ENCODE results near the gene TNIP1.
A peak's percentile ranks its signal among the peaks of the same experiment; 100 is the strongest.

TNIP1 gene

GRCh38 chr5:151022511-151023018 lies 58.3 kb downstream of the TNIP1 start:
- CTCF ChIA-PET: no interaction called here
- peaks cover 31% of the 10 kb centered on the region for H3K27me3 Mint-ChIP-seq
- no peaks in the 10 kb centered on the region for H3K9me3 Mint-ChIP-seq
- H3K27ac Mint-ChIP-seq: no peak overlapping the region
- no peak overlapping the region for H3K4me3 Mint-ChIP-seq
- H3K4me1 Mint-ChIP-seq: peaks cover 11% of the 10 kb centered on the region
- DNase-seq: no peak
- peaks cover 15% of the 10 kb centered on the region for H3K36me3 Mint-ChIP-seq

- Mint-ChIP-seq H3K36me3 (peaks cover 12% of the 10 kb centered on the region), H3K27me3 (peaks cover 31% of the 10 kb centered on the region), H3K27ac (no peak overlapping the region), H3K4me1 (peaks cover 11% of the 10 kb centered on the region), H3K9me3 (no peaks in the 10 kb centered on the region), H3K4me3 (no peak overlapping the region)
- CTCF ChIA-PET: no interaction called here
- no peak for DNase-seq
These were observed 59.1 kb downstream of the TNIP1 start for GRCh38 chr5:151021746-151022145.

- DNase-seq: peak; percentile 43
- H3K9me3 Mint-ChIP-seq: no peaks in the 10 kb centered on the region
- H3K4me1 Mint-ChIP-seq: peaks cover 11% of the 10 kb centered on the region
- CTCF ChIA-PET: interaction anchor here (0.5 to 0.7 kb wide), 3 partner anchors 95 to 919 kb away, joined by 3 read pairs; no protein-coding TSS in a partner anchor
- H3K36me3 Mint-ChIP-seq: peaks cover 4% of the 10 kb centered on the region
- H3K27me3 Mint-ChIP-seq: peaks cover 31% of the 10 kb centered on the region
- H3K4me3 Mint-ChIP-seq: peak within 1 kb of the TSS; percentile 24
- H3K27ac Mint-ChIP-seq: no peak within 1 kb of the TSS
These were observed 60.3 kb downstream of the TNIP1 start, which contains the start of gene GPX3 for GRCh38 chr5:151020304-151021110. Gene GPX3, plus strand, starts transcription at chr5:151020591. Its CDS starts 64 bp downstream, at chr5:151020655.

- peaks cover 31% of the 10 kb centered on the region for H3K27me3 Mint-ChIP-seq
- peaks cover 4% of the 10 kb centered on the region for H3K36me3 Mint-ChIP-seq
- no peak for DNase-seq
- H3K9me3 Mint-ChIP-seq: no peaks in the 10 kb centered on the region
- no peak overlapping the region for H3K27ac Mint-ChIP-seq
- H3K4me1 Mint-ChIP-seq: peaks cover 11% of the 10 kb centered on the region
- no peak overlapping the region for H3K4me3 Mint-ChIP-seq
- CTCF ChIA-PET: interaction anchor here (0.5 to 0.6 kb wide), 2 partner anchors 22 to 24 kb away, joined by 3 read pairs; no protein-coding TSS in a partner anchor
These were observed 61.5 kb downstream of the TNIP1 start for GRCh38 chr5:151019331-151019730.

- CTCF ChIA-PET: interaction anchor here (0.5 to 0.6 kb wide), 2 partner anchors 23 kb away, joined by 3 read pairs; no protein-coding TSS in a partner anchor
- Mint-ChIP-seq H3K9me3 (no peaks in the 10 kb centered on the region), H3K4me3 (no peak overlapping the region), H3K4me1 (peaks cover 11% of the 10 kb centered on the region), H3K27me3 (peaks cover 31% of the 10 kb centered on the region), H3K36me3 (peaks cover 4% of the 10 kb centered on the region), H3K27ac (no peak overlapping the region)
- no peak for DNase-seq
These were observed 62.0 kb downstream of the TNIP1 start for GRCh38 chr5:151018846-151019245.

- H3K4me3 Mint-ChIP-seq: no peak overlapping the region
These were observed 62.9 kb downstream of the TNIP1 start for GRCh38 chr5:151017897-151018296.

GRCh38 chr5:151016700-151017099 lies 64.1 kb downstream of the TNIP1 start:
- H3K9me3 Mint-ChIP-seq: no peaks in the 10 kb centered on the region

More at GRCh38 chr5:151017897-151018296, 62.9 kb downstream of the TNIP1 start:
- Mint-ChIP-seq H3K27me3 (peaks cover 32% of the 10 kb centered on the region), H3K36me3 (peaks cover 4% of the 10 kb centered on the region), H3K9me3 (no peaks in the 10 kb centered on the region), H3K27ac (no peak overlapping the region), H3K4me1 (peaks cover 11% of the 10 kb centered on the region)
- no peak for DNase-seq
- CTCF ChIA-PET: interaction anchor here (1.5 kb wide), 1 partner anchor 32 kb away, joined by 4 read pairs; no protein-coding TSS in a partner anchor

GRCh38 chr5:151015974-151016587 lies 64.8 kb downstream of the TNIP1 start:
- H3K4me3 Mint-ChIP-seq: no peak overlapping the region
- no peak overlapping the region for H3K27ac Mint-ChIP-seq
- CTCF ChIA-PET: no interaction called here
- no peaks in the 10 kb centered on the region for H3K9me3 Mint-ChIP-seq
- H3K27me3 Mint-ChIP-seq: peaks cover 28% of the 10 kb centered on the region
- no peaks in the 10 kb centered on the region for H3K36me3 Mint-ChIP-seq
- DNase-seq: no peak
- peaks cover 10% of the 10 kb centered on the region for H3K4me1 Mint-ChIP-seq

More at GRCh38 chr5:151016700-151017099, 64.1 kb downstream of the TNIP1 start:
- CTCF ChIA-PET: interaction anchor here (1.5 kb wide), 1 partner anchor 33 kb away, joined by 4 read pairs; no protein-coding TSS in a partner anchor
- Mint-ChIP-seq H3K4me3 (no peak overlapping the region), H3K27ac (no peak overlapping the region), H3K36me3 (no peaks in the 10 kb centered on the region), H3K4me1 (peaks cover 11% of the 10 kb centered on the region), H3K27me3 (peaks cover 29% of the 10 kb centered on the region)
- no peak for DNase-seq

GRCh38 chr5:151014680-151015343 lies 66.0 kb downstream of the TNIP1 start:
- CTCF ChIA-PET: no interaction called here
- peaks cover 21% of the 10 kb centered on the region for H3K27me3 Mint-ChIP-seq
- no peaks in the 10 kb centered on the region for H3K36me3 Mint-ChIP-seq
- H3K9me3 Mint-ChIP-seq: no peaks in the 10 kb centered on the region
- no peak overlapping the region for H3K27ac Mint-ChIP-seq
- no peak for DNase-seq
- no peak overlapping the region for H3K4me3 Mint-ChIP-seq
- peaks cover 6% of the 10 kb centered on the region for H3K4me1 Mint-ChIP-seq

GRCh38 chr5:151012862-151013261 lies 68.0 kb downstream of the TNIP1 start:
- no peak for DNase-seq
- no peaks in the 10 kb centered on the region for H3K4me1 Mint-ChIP-seq
- no peaks in the 10 kb centered on the region for H3K9me3 Mint-ChIP-seq
- H3K4me3 Mint-ChIP-seq: no peak overlapping the region
- CTCF ChIA-PET: no interaction called here
- no peak overlapping the region for H3K27ac Mint-ChIP-seq
- peaks cover 17% of the 10 kb centered on the region for H3K27me3 Mint-ChIP-seq
- H3K36me3 Mint-ChIP-seq: no peaks in the 10 kb centered on the region

GRCh38 chr5:151008906-151009305 lies 71.9 kb downstream of the TNIP1 start:
- Mint-ChIP-seq H3K9me3 (no peaks in the 10 kb centered on the region), H3K4me1 (no peaks in the 10 kb centered on the region), H3K36me3 (no peaks in the 10 kb centered on the region), H3K4me3 (no peak overlapping the region), H3K27me3 (peaks cover 17% of the 10 kb centered on the region), H3K27ac (no peak overlapping the region)
- CTCF ChIA-PET: interaction anchor here (0.8 kb wide), 1 partner anchor 155 kb away, joined by 3 read pairs; no protein-coding TSS in a partner anchor
- DNase-seq: no peak

- Mint-ChIP-seq H3K27me3 (peaks cover 20% of the 10 kb centered on the region), H3K4me1 (no peaks in the 10 kb centered on the region), H3K36me3 (no peaks in the 10 kb centered on the region), H3K27ac (no peak overlapping the region), H3K9me3 (no peaks in the 10 kb centered on the region), H3K4me3 (no peak overlapping the region)
- no peak for DNase-seq
- CTCF ChIA-PET: no interaction called here
These were observed 72.7 kb downstream of the TNIP1 start for GRCh38 chr5:151008210-151008491.

GRCh38 chr5:151007430-151008209 lies 73.2 kb downstream of the TNIP1 start:
- DNase-seq: no peak
- Mint-ChIP-seq H3K4me3 (no peak overlapping the region), H3K36me3 (no peaks in the 10 kb centered on the region), H3K4me1 (no peaks in the 10 kb centered on the region), H3K9me3 (no peaks in the 10 kb centered on the region), H3K27ac (no peak overlapping the region), H3K27me3 (peaks cover 19% of the 10 kb centered on the region)
- CTCF ChIA-PET: no interaction called here
